HepG2 (cell line): ENCODE results near the gene USP32.

Experiments
- EP300 ChIP-seq, 3 experiments: sonication (generic) in 1 of 3; formaldehyde crosslinking in 1 of 3; IDR thresholded peaks; 2 replicates each; pipeline versions ENCODE4 v1.5.1 to v1.6.1; 2011 to 2020; ENCODE audit warnings: low read depth in 2 of 3, low read length in 2 of 3, borderline replicate concordance in 1 of 3, improper control_type of control experiment in 1 of 3, mild to moderate bottlenecking in 1 of 3, missing genetic modification reagents in 1 of 3, moderate library complexity in 1 of 3
- GATAD1 ChIP-seq: IDR thresholded peaks from 2 replicates; pipeline ENCODE4 v1.6.1; 2016; ENCODE audit warnings: missing genetic modification reagents, missing compliant biosample characterization
- HDAC2 ChIP-seq: sonication (generic); formaldehyde crosslinking; IDR thresholded peaks from 2 replicates; pipeline ENCODE4 v1.4.0; 2020; ENCODE audit warnings: missing genetic modification reagents
- MYNN ChIP-seq: sonication (generic); formaldehyde crosslinking; IDR thresholded peaks from 2 replicates; pipeline ENCODE4 v1.4.0; 2020; ENCODE audit warnings: mild to moderate bottlenecking, low read depth, missing genetic modification reagents
- POLR2A ChIP-seq, 2 experiments: IDR thresholded peaks; 2 replicates each; pipeline ENCODE4 v1.6.1; 2011; ENCODE audit warnings: low read depth in 2 of 2, low read length in 2 of 2, mild to moderate bottlenecking in 1 of 2, moderate library complexity in 1 of 2; ENCODE audit not compliant: insufficient read depth in 1 of 2
- REPIN1 ChIP-seq: sonication (generic); formaldehyde crosslinking; IDR thresholded peaks from 2 replicates; pipeline ENCODE4 v1.8.0; 2022; ENCODE audit warnings: missing genetic modification reagents, low read depth, mild to moderate bottlenecking, borderline replicate concordance
- SMC3 ChIP-seq: IDR thresholded peaks from 2 replicates; pipeline ENCODE4 v1.6.1; 2011; ENCODE audit warnings: low read length, improper control_type of control experiment
- TCF7 ChIP-seq: sonication (generic); IDR thresholded peaks from 2 replicates; pipeline ENCODE4 v1.6.1; 2016; ENCODE audit warnings: antibody characterized with exemption, low read depth
- ZBTB1 ChIP-seq: sonication (generic); formaldehyde crosslinking; IDR thresholded peaks from 2 replicates; pipeline ENCODE4 v1.4.0; 2020; ENCODE audit warnings: missing genetic modification reagents, borderline replicate concordance
- ZNF274 ChIP-seq: sonication (generic); formaldehyde crosslinking; IDR thresholded peaks from 2 replicates; pipeline ENCODE4 v1.5.1; 2020; ENCODE audit warnings: mild to moderate bottlenecking, missing genetic modification reagents
- ZNF629 ChIP-seq: sonication (generic); formaldehyde crosslinking; conservative IDR thresholded peaks from 2 replicates; pipeline ENCODE4 v1.5.0; 2020; ENCODE audit warnings: missing genetic modification reagents
- TF ChIP-seq, protein P1 (sequence below): sonication (generic); formaldehyde crosslinking; conservative IDR thresholded peaks from 2 replicates; pipeline ENCODE4 v1.4.0; 2020; ENCODE audit warnings: missing genetic modification reagents
- TF ChIP-seq, protein P2 (sequence below): sonication (generic); formaldehyde crosslinking; IDR thresholded peaks from 2 replicates; pipeline ENCODE4 v1.5.0; 2020; ENCODE audit warnings: mild to moderate bottlenecking, missing genetic modification reagents, moderate library complexity

DNA sequence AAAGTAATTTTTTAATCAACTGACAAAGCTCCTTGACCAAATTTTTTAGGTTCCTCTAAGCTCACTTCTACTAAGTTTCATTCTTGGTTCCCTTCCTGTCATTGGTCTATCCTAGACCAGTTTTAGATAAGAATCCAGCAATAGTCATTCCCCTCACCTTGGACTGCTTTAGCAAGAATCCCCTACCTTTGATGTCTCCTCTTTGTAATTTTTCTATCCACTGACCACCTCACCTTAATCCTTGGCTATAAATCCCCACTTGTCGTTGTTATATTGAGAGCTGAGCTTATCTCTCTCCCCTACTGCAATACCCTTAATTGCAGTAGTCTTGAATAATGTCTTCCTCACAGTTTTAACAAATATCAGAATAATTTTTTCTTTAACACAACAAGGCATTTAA lies 107.2 kb downstream of the USP32 start:
- TF ChIP-seq ZNF629 (CRISPR knock-in tag) = no peak
- no peak for TF ChIP-seq TCF7
- no peak for TF ChIP-seq SMC3
- no peak for TF ChIP-seq ZNF274 (CRISPR knock-in tag)
- no peak for TF ChIP-seq EP300 (IDR thresholded peaks at IDR 0.05; ENCODE audit: low read depth in 2 of 2, low read length in 2 of 2)
- no peak for TF ChIP-seq EP300 (CRISPR knock-in tag; IDR thresholded peaks at IDR 0.05; ENCODE audit: borderline replicate concordance)
- no peak for TF ChIP-seq REPIN1 (CRISPR knock-in tag)
- no peak for TF ChIP-seq GATAD1 (CRISPR knock-in tag)
- TF ChIP-seq, protein P1, sequence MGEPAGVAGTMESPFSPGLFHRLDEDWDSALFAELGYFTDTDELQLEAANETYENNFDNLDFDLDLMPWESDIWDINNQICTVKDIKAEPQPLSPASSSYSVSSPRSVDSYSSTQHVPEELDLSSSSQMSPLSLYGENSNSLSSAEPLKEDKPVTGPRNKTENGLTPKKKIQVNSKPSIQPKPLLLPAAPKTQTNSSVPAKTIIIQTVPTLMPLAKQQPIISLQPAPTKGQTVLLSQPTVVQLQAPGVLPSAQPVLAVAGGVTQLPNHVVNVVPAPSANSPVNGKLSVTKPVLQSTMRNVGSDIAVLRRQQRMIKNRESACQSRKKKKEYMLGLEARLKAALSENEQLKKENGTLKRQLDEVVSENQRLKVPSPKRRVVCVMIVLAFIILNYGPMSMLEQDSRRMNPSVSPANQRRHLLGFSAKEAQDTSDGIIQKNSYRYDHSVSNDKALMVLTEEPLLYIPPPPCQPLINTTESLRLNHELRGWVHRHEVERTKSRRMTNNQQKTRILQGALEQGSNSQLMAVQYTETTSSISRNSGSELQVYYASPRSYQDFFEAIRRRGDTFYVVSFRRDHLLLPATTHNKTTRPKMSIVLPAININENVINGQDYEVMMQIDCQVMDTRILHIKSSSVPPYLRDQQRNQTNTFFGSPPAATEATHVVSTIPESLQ (CRISPR knock-in tag) = no peak
- TF ChIP-seq MYNN = no peak
- no peak for TF ChIP-seq POLR2A (IDR thresholded peaks at IDR 0.05; ENCODE audit: insufficient read depth in 1 of 2, low read depth in 2 of 2, low read length in 2 of 2)
- TF ChIP-seq, protein P2, sequence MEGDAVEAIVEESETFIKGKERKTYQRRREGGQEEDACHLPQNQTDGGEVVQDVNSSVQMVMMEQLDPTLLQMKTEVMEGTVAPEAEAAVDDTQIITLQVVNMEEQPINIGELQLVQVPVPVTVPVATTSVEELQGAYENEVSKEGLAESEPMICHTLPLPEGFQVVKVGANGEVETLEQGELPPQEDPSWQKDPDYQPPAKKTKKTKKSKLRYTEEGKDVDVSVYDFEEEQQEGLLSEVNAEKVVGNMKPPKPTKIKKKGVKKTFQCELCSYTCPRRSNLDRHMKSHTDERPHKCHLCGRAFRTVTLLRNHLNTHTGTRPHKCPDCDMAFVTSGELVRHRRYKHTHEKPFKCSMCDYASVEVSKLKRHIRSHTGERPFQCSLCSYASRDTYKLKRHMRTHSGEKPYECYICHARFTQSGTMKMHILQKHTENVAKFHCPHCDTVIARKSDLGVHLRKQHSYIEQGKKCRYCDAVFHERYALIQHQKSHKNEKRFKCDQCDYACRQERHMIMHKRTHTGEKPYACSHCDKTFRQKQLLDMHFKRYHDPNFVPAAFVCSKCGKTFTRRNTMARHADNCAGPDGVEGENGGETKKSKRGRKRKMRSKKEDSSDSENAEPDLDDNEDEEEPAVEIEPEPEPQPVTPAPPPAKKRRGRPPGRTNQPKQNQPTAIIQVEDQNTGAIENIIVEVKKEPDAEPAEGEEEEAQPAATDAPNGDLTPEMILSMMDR (CRISPR knock-in tag) = no peak
- TF ChIP-seq HDAC2 (CRISPR knock-in tag) = no peak
- no peak for TF ChIP-seq ZBTB1 (CRISPR knock-in tag)
